DOHH2 (cell line): Measurements from ENCODE around the gene CAMKV.

Experiments used
- CTCF ChIP-seq: fragments of 200-600 bp; sonication (generic); IDR thresholded peaks from one replicate; pipeline ENCODE4 v1.5.1; 2014; ENCODE audit warnings: antibody characterized with exemption, mild to moderate bottlenecking, low read depth, low read length; ENCODE audit not compliant: poor library complexity, severe bottlenecking
- EZH2phosphoT487 ChIP-seq: fragments of 200-600 bp; sonication (generic); IDR thresholded peaks from 2 replicates; pipeline ENCODE4 v1.6.1; 2017; ENCODE audit warnings: borderline replicate concordance, mild to moderate bottlenecking, antibody characterized with exemption, low read length, moderate library complexity, mixed read lengths

DNA sequence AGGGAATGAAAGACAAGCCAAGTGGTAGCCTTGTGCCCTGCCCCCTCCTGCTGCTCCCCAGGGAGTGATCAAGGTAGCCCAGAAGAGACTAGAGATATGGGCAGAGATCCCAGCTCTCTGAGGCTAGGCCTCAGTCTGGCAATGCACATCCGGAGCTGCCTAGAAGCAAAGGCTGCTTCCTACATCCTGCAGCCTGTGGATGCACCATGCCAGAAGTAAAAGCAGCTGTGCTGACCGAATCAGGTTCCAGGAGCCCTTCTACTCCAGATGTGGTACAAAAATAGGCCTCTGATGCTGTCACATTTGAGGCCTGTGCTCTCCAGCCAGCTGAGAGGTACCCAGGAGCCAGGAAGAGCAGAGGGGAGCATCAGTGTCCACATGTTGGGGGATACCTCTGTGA is 29.3 kb downstream of the CAMKV start:
- TF ChIP-seq CTCF (no peak), EZH2phosphoT487 (no peak)
